ENCODE measurements around the gene GATB. TPM values are rescaled to one million over a fixed set of nuclear protein-coding genes. Genes with fewer than 3 reads are reported as not detected.

GATB gene
- total RNA-seq, 1 experiment from 2014 or later: 21.2 TPM

GRCh38 chr4:151717909-151718628 lies 42.7 kb downstream of the GATB start:
- Histone ChIP-seq H4K91ac (ENCODE audit: insufficient read length, low read depth, low read length) (no peak overlapping the region), H3K4ac (ENCODE audit: low read depth, low read length) (no peak overlapping the region), H2BK5ac (ENCODE audit: insufficient read length, low read length) (no peak overlapping the region), H3K9me3 (ENCODE audit: control insufficient read depth, low read depth, low read length) (no peaks in the 10 kb centered on the region), H3K23me2 (ENCODE audit: insufficient read length, low read depth, low read length, poor library complexity, severe bottlenecking) (no peaks in the 10 kb centered on the region), H3K27ac (ENCODE audit: insufficient read length, low read depth, low read length) (no peak overlapping the region), H3T11ph (ENCODE audit: low read length) (no peak overlapping the region), H4K20me1 (ENCODE audit: control insufficient read depth, insufficient read depth, insufficient read length) (no peaks in the 10 kb centered on the region), H3K79me1 (ENCODE audit: insufficient read depth, low read depth, low read length, poor library complexity, severe bottlenecking) (no peaks in the 10 kb centered on the region), H3K27me3 (ENCODE audit: insufficient read depth, low read length) (no peaks in the 10 kb centered on the region), H3K4me2 (ENCODE audit: insufficient read depth, insufficient read length, low read length) (no peak overlapping the region), H3K9ac (ENCODE audit: extremely low read depth, insufficient read length, low read length) (no peak overlapping the region), H2BK15ac (ENCODE audit: low read depth, low read length) (no peak overlapping the region), H3K18ac (ENCODE audit: insufficient read length, low read depth, low read length) (no peak overlapping the region), H2AK5ac (ENCODE audit: insufficient read length, low read length) (no peak overlapping the region), H3K79me2 (ENCODE audit: insufficient read depth, low read length) (no peaks in the 10 kb centered on the region), H2BK12ac (ENCODE audit: insufficient read length, low read depth, low read length) (no peak overlapping the region), H3K23ac (ENCODE audit: insufficient read length, low read depth, low read length) (no peak overlapping the region), H2BK20ac (ENCODE audit: low read depth, low read length, poor library complexity, severe bottlenecking) (no peak overlapping the region), H4K8ac (replicated peaks; ENCODE audit: insufficient read length, low read depth, low read length) (no peak overlapping the region), H2BK120ac (ENCODE audit: low read depth, low read length, poor library complexity, severe bottlenecking) (no peak overlapping the region), H3K56ac (ENCODE audit: insufficient read length, low read depth, low read length) (no peak overlapping the region), H2AFZ (ENCODE audit: low read length) (no peak overlapping the region), H3K4me1 (ENCODE audit: insufficient read depth, low read length) (no peaks in the 10 kb centered on the region), H4K5ac (ENCODE audit: insufficient read length, low read depth, low read length) (no peak overlapping the region), H3K14ac (ENCODE audit: insufficient read depth, low read length) (no peak overlapping the region)
- H3K9me3 Mint-ChIP-seq: no peaks in the 10 kb centered on the region
- peaks cover 14% of the 10 kb centered on the region in 2 experiments for H3K4me1 Mint-ChIP-seq
- no peak for TF ChIP-seq CTCF (conservative IDR thresholded peaks at IDR 0.05)
- peaks cover 0 to 5% (median 3%) of the 10 kb centered on the region in 3 experiments; a peak in 1 of 7 replicates for H3K36me3 Mint-ChIP-seq (ENCODE audit: insufficient read depth in 1 of 3, low read depth in 3 of 3)
- WGBS (ENCODE audit: extremely low coverage, insufficient read length, low lambda C conversion rate): no CpG with 5 or more reads among the region's 10 CpGs
- DNase-seq: no peak
- H3K27ac Mint-ChIP-seq: no peak overlapping the region; a peak in 1 of 7 replicates
- no peaks in the 10 kb centered on the region; the same call in 1 of the 2 replicates for H3K27me3 Mint-ChIP-seq (ENCODE audit: low read depth)
- H3K4me3 Mint-ChIP-seq: no peak overlapping the region

Data from H9 (cell line).